Activated T-helper 1 cell treated with anti-CD3 and anti-CD28 coated beads, Interleukin-12 subunit alpha, Interleukin-12 subunit beta, Interleukin-2, Interleukin-4 antibody, amounts not matched to agents 30 ng/mL and 10 ng/mL and 1 ng/mL, durations not matched to agents 14 hours and 24 hours and 36 hours (primary cell): ENCODE results near the gene APBA2. TPM values are rescaled to one million over a fixed set of nuclear protein-coding genes. Genes with fewer than 3 reads are reported as not detected.

Experiments
- DNase-seq: peaks from one replicate; pipeline ENCODE4 v3.0.0; 2021; ENCODE audit warnings: low spot score
- H3K27ac Mint-ChIP-seq: one replicate; pipeline ENCODE4 v1.8.0; 2021; ENCODE audit warnings: mild to moderate bottlenecking, mixed read lengths
- H3K27me3 Mint-ChIP-seq: one replicate; pipeline ENCODE4 v1.8.0; 2022; ENCODE audit warnings: mild to moderate bottlenecking, moderate library complexity, mixed read lengths; ENCODE audit not compliant: insufficient read depth
- H3K36me3 Mint-ChIP-seq: one replicate; pipeline ENCODE4 v1.8.0; 2021; ENCODE audit warnings: low read depth, mixed read lengths
- H3K4me1 Mint-ChIP-seq: one replicate; pipeline ENCODE4 v1.8.0; 2021; ENCODE audit warnings: low read depth, mixed read lengths
- H3K4me3 Mint-ChIP-seq: one replicate; pipeline ENCODE4 v1.8.0; 2021; ENCODE audit warnings: mild to moderate bottlenecking, moderate library complexity, mixed read lengths
- H3K9me3 Mint-ChIP-seq: one replicate; pipeline ENCODE4 v1.8.0; 2021; ENCODE audit warnings: mixed read lengths
- intact Hi-C: fragments of 100-400 bp; cut with micrococcal nuclease; formaldehyde crosslinking; loops from one replicate; pipeline ENCODE4 v1.15.1; 2024
- total RNA-seq: library from RNA; stranded (reverse); gene quantifications from 2 replicates; pipeline ENCODE4 v1.2.3, GENCODE V29; 2022

APBA2 gene
- total RNA-seq, 1 donor from 2014 or later, result 0.80 TPM

- H3K27ac Mint-ChIP-seq, result no peak overlapping the region
- no peak overlapping the region for H3K4me3 Mint-ChIP-seq
- intact Hi-C loops, result no loop called here
- DNase-seq, result no peak
- peaks cover 7% of the 10 kb centered on the region for H3K4me1 Mint-ChIP-seq
- no peaks in the 10 kb centered on the region for H3K9me3 Mint-ChIP-seq
- no peaks in the 10 kb centered on the region for H3K36me3 Mint-ChIP-seq
- peaks cover 8% of the 10 kb centered on the region for H3K27me3 Mint-ChIP-seq
Observed at GRCh38 chr15:28984421-28985315, 98.9 kb downstream of the APBA2 start.

GRCh38 chr15:28985316-28985645 lies 99.5 kb downstream of the APBA2 start:
- DNase-seq, result no peak
- Mint-ChIP-seq H3K4me1 (peaks cover 7% of the 10 kb centered on the region), H3K4me3 (no peak overlapping the region), H3K27ac (no peak overlapping the region), H3K27me3 (peaks cover 8% of the 10 kb centered on the region), H3K36me3 (no peaks in the 10 kb centered on the region), H3K9me3 (no peaks in the 10 kb centered on the region)
- intact Hi-C loops, result no loop called here

GRCh38 chr15:28985691-28986090 lies 99.9 kb downstream of the APBA2 start:
- H3K36me3 Mint-ChIP-seq, result no peaks in the 10 kb centered on the region
- intact Hi-C loops, result no loop called here

GRCh38 chr15:28986108-28986507 lies 100.3 kb downstream of the APBA2 start:
- no peak overlapping the region for H3K27ac Mint-ChIP-seq
- intact Hi-C loops, result no loop called here
- no peak overlapping the region for H3K4me3 Mint-ChIP-seq

More at GRCh38 chr15:28985691-28986090, 99.9 kb downstream of the APBA2 start:
- peaks cover 4% of the 10 kb centered on the region for H3K27me3 Mint-ChIP-seq
- no peaks in the 10 kb centered on the region for H3K9me3 Mint-ChIP-seq
- no peak for DNase-seq
- H3K4me3 Mint-ChIP-seq, result no peak overlapping the region
- H3K4me1 Mint-ChIP-seq, result peaks cover 7% of the 10 kb centered on the region
- H3K27ac Mint-ChIP-seq, result no peak overlapping the region

GRCh38 chr15:28986726-28987125 lies 101.0 kb downstream of the APBA2 start:
- intact Hi-C loops, result no loop called here
- no peak for DNase-seq
- Mint-ChIP-seq H3K36me3 (no peaks in the 10 kb centered on the region), H3K27me3 (no peaks in the 10 kb centered on the region), H3K4me1 (peaks cover 7% of the 10 kb centered on the region), H3K9me3 (no peaks in the 10 kb centered on the region), H3K4me3 (no peak overlapping the region), H3K27ac (no peak overlapping the region)

More at GRCh38 chr15:28986108-28986507, 100.3 kb downstream of the APBA2 start:
- Mint-ChIP-seq H3K27me3 (peaks cover 1% of the 10 kb centered on the region), H3K4me1 (peaks cover 7% of the 10 kb centered on the region), H3K9me3 (no peaks in the 10 kb centered on the region), H3K36me3 (no peaks in the 10 kb centered on the region)
- DNase-seq, result no peak

- DNase-seq, result no peak
- Mint-ChIP-seq H3K4me3 (no peak overlapping the region), H3K4me1 (peaks cover 7% of the 10 kb centered on the region), H3K27ac (no peak overlapping the region), H3K9me3 (no peaks in the 10 kb centered on the region), H3K27me3 (no peaks in the 10 kb centered on the region), H3K36me3 (no peaks in the 10 kb centered on the region)
- intact Hi-C loops, result no loop called here
Observed at GRCh38 chr15:28987337-28987736, 101.6 kb downstream of the APBA2 start.

- peaks cover 20% of the 10 kb centered on the region for H3K4me1 Mint-ChIP-seq
Observed at GRCh38 chr15:28989239-28989830, 103.6 kb downstream of the APBA2 start.

GRCh38 chr15:28989896-28990295 lies 104.1 kb downstream of the APBA2 start:
- Mint-ChIP-seq H3K9me3 (no peaks in the 10 kb centered on the region), H3K27ac (no peak overlapping the region), H3K4me1 (peaks cover 25% of the 10 kb centered on the region), H3K27me3 (no peaks in the 10 kb centered on the region), H3K4me3 (no peak overlapping the region), H3K36me3 (no peaks in the 10 kb centered on the region)
- intact Hi-C loops, result loop anchor here (5.0 kb wide), 1 partner anchor 102 kb away; no protein-coding TSS in a partner anchor
- no peak for DNase-seq

More at GRCh38 chr15:28989239-28989830, 103.6 kb downstream of the APBA2 start:
- Mint-ChIP-seq H3K36me3 (no peaks in the 10 kb centered on the region), H3K9me3 (no peaks in the 10 kb centered on the region), H3K4me3 (no peak overlapping the region), H3K27me3 (no peaks in the 10 kb centered on the region), H3K27ac (no peak overlapping the region)
- DNase-seq, result no peak
- intact Hi-C loops, result no loop called here

GRCh38 chr15:28990390-28990789 lies 104.6 kb downstream of the APBA2 start:
- intact Hi-C loops, result loop anchor here (5.0 kb wide), 1 partner anchor 102 kb away; no protein-coding TSS in a partner anchor
- peaks cover 29% of the 10 kb centered on the region for H3K4me1 Mint-ChIP-seq
- DNase-seq, result no peak
- no peaks in the 10 kb centered on the region for H3K36me3 Mint-ChIP-seq
- H3K9me3 Mint-ChIP-seq, result no peaks in the 10 kb centered on the region
- no peak overlapping the region for H3K4me3 Mint-ChIP-seq
- no peaks in the 10 kb centered on the region for H3K27me3 Mint-ChIP-seq
- H3K27ac Mint-ChIP-seq, result no peak overlapping the region

- Mint-ChIP-seq H3K9me3 (no peaks in the 10 kb centered on the region), H3K36me3 (no peaks in the 10 kb centered on the region), H3K27me3 (peaks cover 2% of the 10 kb centered on the region), H3K4me3 (no peak overlapping the region), H3K27ac (no peak overlapping the region), H3K4me1 (peaks cover 23% of the 10 kb centered on the region)
- DNase-seq, result no peak
- intact Hi-C loops, result loop anchor here (5.0 kb wide), 1 partner anchor 101 kb away; no protein-coding TSS in a partner anchor
Observed at GRCh38 chr15:28991236-28992171, 105.7 kb downstream of the APBA2 start.

- Mint-ChIP-seq H3K27me3 (peaks cover 4% of the 10 kb centered on the region), H3K27ac (no peak overlapping the region), H3K4me3 (no peak overlapping the region), H3K36me3 (no peaks in the 10 kb centered on the region), H3K9me3 (no peaks in the 10 kb centered on the region), H3K4me1 (peaks cover 23% of the 10 kb centered on the region)
- no peak for DNase-seq
- intact Hi-C loops, result loop anchor here (5.0 kb wide), 1 partner anchor 100 kb away; no protein-coding TSS in a partner anchor
Observed at GRCh38 chr15:28992336-28992864, 106.6 kb downstream of the APBA2 start.

GRCh38 chr15:28993051-28993719 lies 107.4 kb downstream of the APBA2 start:
- H3K4me1 Mint-ChIP-seq, result peaks cover 23% of the 10 kb centered on the region
- H3K9me3 Mint-ChIP-seq, result no peaks in the 10 kb centered on the region
- no peaks in the 10 kb centered on the region for H3K36me3 Mint-ChIP-seq
- H3K27me3 Mint-ChIP-seq, result peaks cover 4% of the 10 kb centered on the region
- DNase-seq, result no peak
- no peak overlapping the region for H3K4me3 Mint-ChIP-seq
- intact Hi-C loops, result loop anchor here (5.0 kb wide), 1 partner anchor 99 kb away; no protein-coding TSS in a partner anchor
- H3K27ac Mint-ChIP-seq, result no peak overlapping the region
